HL-60 (cell line): Measurements from ENCODE around the gene NR3C2.

Source experiments
- DNase-seq, 2 experiments: peaks; one replicate each; pipeline ENCODE4 v3.0.0-alpha.2; 2010 to 2020; ENCODE audit warnings: low read depth in 1 of 2, low spot score in 1 of 2
- H3K27ac ChIP-seq: fragments of 250-450 bp; sonication (Bioruptor Pico); replicated peaks from 2 replicates; pipeline ENCODE4 v1.5.1; 2020; ENCODE audit warnings: mild to moderate bottlenecking, moderate library complexity
- H3K27me3 ChIP-seq: fragments of 250-450 bp; sonication (Bioruptor Pico); 2 replicates; pipeline ENCODE4 v1.5.1; 2021; ENCODE audit warnings: mild to moderate bottlenecking, moderate library complexity; ENCODE audit not compliant: insufficient read depth, poor library complexity, severe bottlenecking
- H3K4me3 ChIP-seq: replicated peaks from 2 replicates; pipeline ENCODE4 v1.5.1; 2011; ENCODE audit warnings: mild to moderate bottlenecking, control low read depth, low read length; ENCODE audit not compliant: insufficient read depth
- CTCF ChIP-seq: IDR thresholded peaks from one replicate; pipeline ENCODE4 v1.5.1; 2011; ENCODE audit warnings: low read length, control low read depth, inconsistent platforms; ENCODE audit not compliant: insufficient read depth
- GABPA ChIP-seq: IDR thresholded peaks from 2 replicates; pipeline ENCODE4 v1.6.1; 2012; ENCODE audit warnings: low read depth
- POLR2AphosphoS5 ChIP-seq: IDR thresholded peaks from 2 replicates; pipeline ENCODE4 v1.6.1; 2012; ENCODE audit warnings: low read depth
- REST ChIP-seq: IDR thresholded peaks from 2 replicates; pipeline ENCODE4 v1.6.1; 2012; ENCODE audit warnings: low read depth; ENCODE audit not compliant: insufficient replicate concordance
- SPI1 ChIP-seq: IDR thresholded peaks from 2 replicates; pipeline ENCODE4 v1.6.1; 2012; ENCODE audit warnings: low read depth, mild to moderate bottlenecking, borderline replicate concordance

Gene NR3C2

DNA sequence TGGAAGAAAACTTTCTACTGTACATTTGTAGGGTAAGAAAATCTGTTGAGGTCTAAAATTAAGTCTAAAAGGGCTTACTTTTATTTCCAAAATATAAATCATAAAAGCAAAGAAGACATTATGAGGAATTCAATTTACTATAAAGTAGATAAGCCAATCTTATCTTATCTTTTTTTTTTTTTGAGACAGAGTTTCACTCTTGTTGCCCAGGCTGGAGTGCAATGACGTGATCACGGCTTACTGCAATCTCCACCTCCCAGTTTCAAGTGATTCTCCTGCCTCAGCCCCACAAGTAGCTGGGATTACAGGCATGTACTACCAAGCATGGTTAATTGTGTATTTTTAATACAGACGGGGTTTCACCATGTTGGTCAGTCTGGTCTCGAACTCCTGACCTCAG is 166.9 kb downstream of the NR3C2 start:
- no peak overlapping the region for H3K27ac ChIP-seq
- TF ChIP-seq POLR2AphosphoS5 = no peak
- TF ChIP-seq GABPA = no peak
- no peak for TF ChIP-seq REST
- no peak for TF ChIP-seq CTCF
- TF ChIP-seq SPI1 = no peak
- no peak for DNase-seq
- H3K4me3 ChIP-seq = no peak overlapping the region
- no peaks in the 10 kb centered on the region for H3K27me3 ChIP-seq

DNA sequence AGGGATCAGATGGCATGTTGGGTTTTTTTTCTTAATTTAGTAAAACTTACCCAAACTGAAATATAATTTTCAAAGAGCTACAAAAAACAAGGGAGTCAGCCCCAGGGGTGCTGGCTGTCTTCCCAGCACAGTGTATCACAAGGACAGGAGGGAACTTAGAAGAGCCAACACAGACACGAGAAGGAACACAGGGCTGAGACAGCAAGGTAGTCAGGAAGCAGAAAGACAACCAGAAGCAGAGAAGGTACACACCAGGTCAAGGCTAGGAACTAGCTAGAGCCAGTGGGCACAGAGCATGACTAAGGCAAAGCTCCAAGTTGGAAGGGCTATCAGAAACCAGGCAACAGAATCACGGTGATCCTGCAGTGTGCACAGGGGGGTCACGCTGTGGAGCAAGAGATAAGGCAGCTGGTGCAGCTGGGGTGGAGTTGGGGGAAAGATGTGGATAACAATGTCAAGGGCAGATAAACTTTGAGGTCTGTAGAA is 168.7 kb downstream of the NR3C2 start:
- Histone ChIP-seq H3K4me3 (no peak overlapping the region), H3K27me3 (no peaks in the 10 kb centered on the region), H3K27ac (no peak overlapping the region)
- no peak for DNase-seq
- TF ChIP-seq SPI1 (no peak), GABPA (no peak), POLR2AphosphoS5 (no peak), CTCF (no peak), REST (no peak)

GRCh38 chr4:148271166-148271565 is 171.0 kb downstream of the NR3C2 start:
- TF ChIP-seq SPI1 (no peak), GABPA (no peak), POLR2AphosphoS5 (no peak), REST (no peak), CTCF (no peak)
- Histone ChIP-seq H3K27ac (no peak overlapping the region), H3K4me3 (no peak overlapping the region), H3K27me3 (no peaks in the 10 kb centered on the region)
- no peak for DNase-seq
